ENCODE data around the gene KSR2.

KSR2 gene

GRCh38 chr12:117547209-117547608 is 421.6 kb downstream of the KSR2 start:
- DNase-seq (ENCODE audit: low read depth in 2 of 2, low spot score in 1 of 2): no peak

DNA sequence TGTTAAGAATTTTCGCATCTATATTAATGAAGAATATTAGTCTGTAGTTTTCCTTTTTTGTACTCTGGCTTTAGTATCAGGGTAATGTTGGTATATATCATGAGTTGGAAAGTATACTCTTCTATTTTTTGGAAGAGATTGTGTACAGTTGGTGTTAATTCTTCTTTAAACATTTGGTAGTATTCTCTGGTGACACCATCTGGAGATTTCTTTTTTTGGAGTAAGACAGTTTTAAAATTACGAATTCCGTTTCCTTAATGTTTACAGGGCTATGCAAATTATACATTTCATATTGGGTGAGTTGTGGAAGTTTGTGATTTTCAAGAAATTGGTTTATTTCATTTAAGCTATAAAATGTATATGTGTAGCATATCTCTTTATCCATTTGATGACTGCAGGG is 423.6 kb downstream of the KSR2 start:
- DNase-seq (ENCODE audit: low read depth in 2 of 2, low spot score in 1 of 2): no peak

GRCh38 chr12:117540011-117540410 is 428.8 kb downstream of the KSR2 start:
- DNase-seq (ENCODE audit: low read depth in 2 of 2, low spot score in 1 of 2): no peak

GRCh38 chr12:117538926-117539325 is 429.9 kb downstream of the KSR2 start:
- DNase-seq (ENCODE audit: low read depth in 2 of 2, low spot score in 1 of 2): no peak

DNA sequence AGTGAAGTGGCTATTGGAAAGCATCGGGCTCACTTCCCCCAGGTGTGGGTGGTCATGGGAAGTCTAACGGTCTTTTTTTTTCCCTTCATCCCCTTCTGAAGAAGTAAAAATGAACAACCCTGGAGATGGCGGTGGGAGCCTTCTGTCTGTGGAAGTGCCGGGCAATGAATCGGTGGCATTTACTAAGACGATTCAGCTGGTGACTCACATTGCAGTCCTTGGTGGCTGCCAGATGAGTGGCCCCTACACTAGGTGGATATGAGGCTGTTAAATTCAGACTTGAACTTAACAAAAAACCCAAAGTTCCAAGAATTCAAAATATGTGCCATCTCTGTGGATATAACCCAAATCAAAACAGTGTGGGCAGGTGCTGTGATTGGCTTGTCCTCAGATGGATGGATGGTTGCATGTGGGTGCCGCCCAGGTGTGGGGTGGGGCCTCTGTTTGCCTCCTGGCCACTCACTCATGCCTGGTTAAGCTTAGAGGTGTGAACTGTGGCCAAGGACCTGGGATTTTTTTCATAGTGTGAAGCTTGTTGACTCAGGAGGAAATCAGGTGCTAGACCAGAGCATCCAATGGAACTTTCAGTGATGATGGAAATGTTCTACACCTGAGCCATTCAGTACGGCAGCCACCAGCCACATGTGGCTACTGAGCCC is 430.6 kb downstream of the KSR2 start:
- no peak for DNase-seq (ENCODE audit: low read depth in 2 of 2, low spot score in 1 of 2)

DNA sequence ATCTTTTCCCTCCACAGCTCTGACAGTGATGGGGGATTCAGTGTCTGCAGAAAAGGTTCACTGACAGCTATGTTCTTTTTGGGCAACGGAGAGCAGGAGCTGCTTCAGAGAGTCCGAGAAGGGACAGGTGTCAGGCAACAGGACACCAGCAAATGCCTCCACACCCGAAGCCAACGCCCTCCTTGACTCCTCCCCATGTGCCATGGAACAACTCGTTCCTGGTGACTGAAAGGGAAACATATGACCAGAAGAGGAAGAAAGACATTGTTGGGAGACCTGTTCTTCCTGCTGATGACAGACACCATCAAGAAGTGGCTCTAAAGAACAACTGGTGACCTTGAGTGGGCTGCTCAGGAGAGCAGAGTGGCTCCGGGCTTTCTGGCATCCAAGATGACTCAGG is 435.1 kb downstream of the KSR2 start:
- no peak for DNase-seq (ENCODE audit: low read depth in 2 of 2, low spot score in 1 of 2)

- no peak for DNase-seq (ENCODE audit: low read depth in 2 of 2, low spot score in 1 of 2)
Observed at GRCh38 chr12:117530796-117531195, 438.0 kb downstream of the KSR2 start.

GRCh38 chr12:117528538-117528937 is 440.3 kb downstream of the KSR2 start:
- no peak for DNase-seq (ENCODE audit: low read depth in 2 of 2, low spot score in 1 of 2)

- DNase-seq (ENCODE audit: low read depth in 2 of 2, low spot score in 1 of 2): no peak
Observed at GRCh38 chr12:117527479-117527855, 441.3 kb downstream of the KSR2 start.

DNA sequence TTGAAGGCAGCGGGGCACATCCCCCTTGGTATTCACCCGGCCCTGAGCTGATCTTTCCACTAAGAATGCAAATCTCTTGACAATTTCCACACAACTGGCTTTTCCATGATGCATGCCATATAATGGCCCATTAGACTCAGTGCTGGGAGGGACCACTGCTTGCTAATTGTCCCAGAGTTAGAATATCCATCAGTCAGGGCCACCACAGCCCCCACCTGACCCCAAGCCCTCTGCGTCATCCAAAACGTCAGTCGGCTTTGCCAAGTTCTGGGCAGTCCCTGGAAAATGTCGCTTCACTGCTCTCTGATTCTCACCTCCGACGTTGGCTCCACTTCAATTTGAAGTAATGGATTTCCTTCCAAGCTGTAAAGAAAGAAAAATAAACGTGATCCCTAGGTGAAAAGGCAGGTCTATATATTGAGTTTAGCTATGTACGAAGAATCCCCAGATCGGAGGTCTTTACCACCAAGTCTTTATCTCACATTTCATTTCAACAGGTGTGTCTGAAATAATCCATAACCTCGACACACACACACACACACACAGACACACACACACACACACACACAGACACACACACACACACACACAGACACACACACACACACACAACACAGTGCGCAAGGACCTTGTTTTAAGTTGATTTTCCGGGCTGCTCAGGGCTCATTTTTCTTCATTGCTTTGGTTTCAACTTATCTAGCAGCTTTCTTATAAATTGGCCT is 441.9 kb downstream of the KSR2 start:
- no peak for DNase-seq (ENCODE audit: low read depth in 2 of 2, low spot score in 1 of 2)

DNA sequence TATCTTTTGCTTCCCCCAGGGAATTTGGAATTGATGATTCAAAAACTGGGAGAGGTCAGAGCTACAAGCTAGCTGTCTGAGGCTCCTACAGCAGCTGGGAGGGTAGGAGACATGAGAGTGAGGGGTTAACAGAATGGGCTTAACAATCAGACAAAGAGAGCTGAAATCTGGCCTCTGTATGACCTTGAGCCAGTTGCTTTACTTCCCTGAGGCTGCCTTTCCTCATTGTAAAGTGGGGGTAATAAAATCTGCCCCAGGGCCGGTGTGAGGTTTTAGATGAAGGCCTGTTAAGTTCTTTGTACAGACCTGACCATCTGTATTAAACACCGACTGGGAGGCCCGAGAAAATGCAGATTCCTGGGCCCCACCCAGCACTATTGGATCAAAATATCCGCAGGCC is 443.0 kb downstream of the KSR2 start:
- no peak for DNase-seq (ENCODE audit: low read depth in 2 of 2, low spot score in 1 of 2)

DNA sequence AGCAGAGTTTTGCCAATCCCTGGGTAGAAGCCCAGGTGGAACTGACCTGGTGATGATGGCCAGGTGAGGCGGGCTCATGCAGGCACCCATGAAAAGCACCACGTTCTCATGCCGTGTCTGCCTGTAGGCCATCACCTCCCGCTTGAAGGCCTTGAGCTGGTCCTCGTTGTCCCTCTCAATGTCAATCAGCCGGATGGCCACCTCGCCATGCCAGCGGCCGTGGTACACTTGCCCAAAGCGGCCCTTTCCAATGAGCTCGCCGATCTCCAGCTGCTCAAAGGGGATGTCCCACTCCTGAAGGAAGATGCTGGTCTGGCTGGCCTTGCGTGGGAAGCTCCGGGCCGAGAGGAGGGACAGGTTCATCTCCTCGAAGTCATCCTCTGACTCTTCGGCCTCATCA is 444.0 kb downstream of the KSR2 start:
- no peak for DNase-seq (ENCODE audit: low read depth in 2 of 2, low spot score in 1 of 2)

GRCh38 chr12:117523971-117524370 is 444.8 kb downstream of the KSR2 start:
- DNase-seq (ENCODE audit: low read depth in 2 of 2, low spot score in 1 of 2): no peak

DNA sequence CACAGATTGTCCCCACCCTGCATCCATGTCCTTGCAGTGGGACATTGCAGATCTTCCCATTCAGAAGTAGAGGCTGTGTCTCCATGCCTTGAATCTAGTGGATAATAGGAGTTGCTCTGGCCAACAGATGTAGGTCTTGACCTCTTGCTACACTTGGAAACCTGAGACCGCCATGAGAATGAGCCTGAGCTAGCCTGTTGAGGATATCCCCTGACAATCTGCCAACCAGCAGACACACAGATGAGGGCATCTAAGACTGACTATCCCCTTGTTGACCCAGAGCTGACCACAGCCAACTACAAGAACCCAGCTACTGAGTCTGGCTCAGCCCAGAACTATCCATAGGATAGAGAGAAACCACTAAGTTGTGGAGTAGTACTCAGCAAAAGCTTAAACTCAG is 446.2 kb downstream of the KSR2 start:
- no peak for DNase-seq (ENCODE audit: low read depth in 2 of 2, low spot score in 1 of 2)

DNA sequence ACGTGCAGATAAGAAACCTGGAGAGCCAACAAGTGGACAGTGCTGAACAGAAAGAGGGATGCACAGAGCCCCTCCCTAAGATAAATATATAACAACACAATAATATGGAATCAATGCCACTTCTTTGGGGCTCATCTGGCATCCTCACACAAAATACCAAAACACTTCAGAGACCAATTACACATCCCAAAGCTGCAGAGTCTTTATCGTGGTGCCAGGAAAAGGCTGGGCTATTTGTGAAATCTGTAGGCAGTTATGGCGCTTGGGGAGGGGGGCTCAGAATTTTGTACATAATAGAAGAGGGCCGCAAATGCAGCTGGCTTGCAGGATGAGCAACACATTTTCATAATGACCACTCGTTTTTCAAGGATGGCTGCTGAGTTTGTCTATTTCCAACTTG is 446.9 kb downstream of the KSR2 start:
- DNase-seq (ENCODE audit: low read depth in 2 of 2, low spot score in 1 of 2): no peak

DNA sequence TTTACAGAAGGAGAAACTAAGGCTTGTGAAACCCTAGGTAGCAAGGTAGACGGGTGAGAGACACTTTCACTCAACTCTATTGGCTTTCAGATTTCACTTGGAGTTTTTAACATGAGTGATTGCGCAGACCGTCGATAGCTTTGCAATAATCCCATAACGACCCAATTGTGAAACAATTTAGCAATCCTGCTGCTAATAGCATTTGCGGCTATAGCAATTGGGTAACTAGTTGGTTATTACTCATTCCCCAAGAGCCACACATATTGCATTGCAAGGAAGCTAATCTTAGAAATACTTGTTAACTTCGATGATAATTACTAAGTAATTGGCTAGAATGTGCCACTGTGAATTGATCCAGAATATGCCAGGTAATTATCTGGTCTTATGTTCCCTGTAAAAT is 447.4 kb downstream of the KSR2 start:
- no peak for DNase-seq (ENCODE audit: low read depth in 2 of 2, low spot score in 1 of 2)

DNA sequence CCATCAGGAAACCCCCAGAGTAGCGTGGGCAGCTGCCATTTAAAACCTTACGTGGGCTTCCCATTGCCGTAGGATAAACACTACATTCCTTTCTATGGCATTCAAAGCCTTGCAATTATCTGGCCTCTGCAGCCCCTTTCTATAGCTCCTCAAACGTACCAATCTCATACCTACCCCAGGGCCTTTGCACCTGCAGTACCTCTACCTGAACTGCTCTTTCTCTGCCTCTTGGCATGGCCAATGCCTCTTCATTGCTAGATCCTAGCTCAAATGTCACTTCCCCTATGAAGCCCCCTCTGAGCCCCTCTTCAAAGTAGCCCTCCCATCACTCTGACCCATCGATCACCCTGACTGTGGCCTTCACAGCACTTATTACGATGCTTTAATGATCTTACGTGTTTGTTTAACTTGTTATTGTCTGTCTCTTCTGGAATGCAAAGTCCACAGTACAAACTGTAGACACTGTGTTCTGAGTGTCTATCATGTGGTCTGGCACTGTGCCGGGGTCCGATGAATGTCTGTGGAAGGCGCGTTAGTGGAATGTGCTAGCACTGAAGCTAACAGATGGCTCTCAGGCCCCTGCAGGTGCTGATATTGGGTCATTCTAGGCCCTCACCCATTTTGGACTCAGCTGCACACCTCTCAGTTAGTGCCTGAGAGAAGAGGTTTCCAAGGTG is 450.1 kb downstream of the KSR2 start:
- DNase-seq (ENCODE audit: low read depth in 2 of 2, low spot score in 1 of 2): no peak

GRCh38 chr12:117517219-117517739 is 451.5 kb downstream of the KSR2 start:
- no peak for DNase-seq (ENCODE audit: low read depth in 2 of 2, low spot score in 1 of 2)

- no peak for DNase-seq (ENCODE audit: low read depth in 2 of 2, low spot score in 1 of 2)
Observed at GRCh38 chr12:117516034-117516433, 452.8 kb downstream of the KSR2 start.

DNA sequence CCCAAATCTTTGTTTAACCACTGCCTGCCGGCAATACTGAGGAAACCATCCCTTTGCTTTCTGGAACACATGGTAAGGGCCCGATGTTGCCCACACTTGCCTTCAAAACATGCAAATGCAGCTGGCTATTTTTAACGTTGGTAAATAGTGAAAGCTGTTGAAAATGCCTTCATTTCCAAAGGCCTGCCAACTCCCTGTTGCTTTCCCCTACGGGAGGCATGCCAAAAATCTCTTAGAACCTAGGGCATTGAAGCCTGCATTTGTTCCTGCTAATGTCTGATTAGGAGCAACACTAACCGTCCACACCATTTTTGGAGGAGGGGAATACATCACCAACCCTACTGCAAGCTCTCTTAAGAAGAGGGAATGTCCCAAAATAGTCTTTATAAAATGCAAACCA is 454.8 kb downstream of the KSR2 start:
- no peak for DNase-seq (ENCODE audit: low read depth in 2 of 2, low spot score in 1 of 2)

GRCh38 chr12:117513353-117513752 is 455.4 kb downstream of the KSR2 start:
- no peak for DNase-seq (ENCODE audit: low read depth in 2 of 2, low spot score in 1 of 2)

DNA sequence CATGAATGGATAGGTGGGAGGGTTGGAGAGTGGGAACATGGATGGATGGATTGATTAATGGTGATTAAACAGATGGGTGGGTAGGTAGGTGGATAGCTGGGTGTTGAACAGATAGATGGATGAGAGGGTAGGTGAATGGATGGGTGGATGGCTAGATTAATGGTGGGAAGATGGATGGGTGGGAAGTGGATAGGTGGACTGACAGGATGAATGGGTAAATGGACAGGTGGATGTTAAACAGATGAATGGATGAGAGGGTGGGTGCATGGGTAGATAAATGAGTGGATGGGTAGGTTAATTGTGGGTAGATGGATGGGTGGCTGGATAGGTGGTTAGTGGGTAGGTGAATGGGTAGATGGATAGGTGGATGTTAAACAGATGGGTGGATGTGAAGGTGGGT is 460.3 kb downstream of the KSR2 start:
- DNase-seq (ENCODE audit: low read depth in 2 of 2, low spot score in 1 of 2): no peak
